ENCODE results near the gene CIB1.
"Not testable (repeated sequence)": the region's sequence is repeated elsewhere in the genome, so short reads cannot be mapped to it uniquely, and the experiment has no call there.

CIB1 gene

DNA sequence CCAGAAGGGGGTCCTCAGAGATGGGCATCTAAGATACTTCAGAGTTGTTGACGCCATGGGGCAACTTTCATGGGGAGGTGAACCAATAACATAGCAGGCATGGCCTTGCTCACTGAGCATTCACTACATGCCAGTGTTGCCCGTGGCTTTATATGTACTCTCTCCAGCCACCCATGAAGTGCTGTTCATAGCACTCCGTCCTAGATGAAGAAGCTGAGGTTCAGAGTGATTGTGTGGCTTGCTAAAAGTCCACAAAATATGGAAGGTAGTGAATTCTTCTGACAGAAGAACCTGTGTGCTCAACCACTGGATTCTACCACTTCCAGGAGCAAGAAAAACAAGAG, 42.4 kb downstream of the CIB1 start:
- no peak for DNase-seq

DNA sequence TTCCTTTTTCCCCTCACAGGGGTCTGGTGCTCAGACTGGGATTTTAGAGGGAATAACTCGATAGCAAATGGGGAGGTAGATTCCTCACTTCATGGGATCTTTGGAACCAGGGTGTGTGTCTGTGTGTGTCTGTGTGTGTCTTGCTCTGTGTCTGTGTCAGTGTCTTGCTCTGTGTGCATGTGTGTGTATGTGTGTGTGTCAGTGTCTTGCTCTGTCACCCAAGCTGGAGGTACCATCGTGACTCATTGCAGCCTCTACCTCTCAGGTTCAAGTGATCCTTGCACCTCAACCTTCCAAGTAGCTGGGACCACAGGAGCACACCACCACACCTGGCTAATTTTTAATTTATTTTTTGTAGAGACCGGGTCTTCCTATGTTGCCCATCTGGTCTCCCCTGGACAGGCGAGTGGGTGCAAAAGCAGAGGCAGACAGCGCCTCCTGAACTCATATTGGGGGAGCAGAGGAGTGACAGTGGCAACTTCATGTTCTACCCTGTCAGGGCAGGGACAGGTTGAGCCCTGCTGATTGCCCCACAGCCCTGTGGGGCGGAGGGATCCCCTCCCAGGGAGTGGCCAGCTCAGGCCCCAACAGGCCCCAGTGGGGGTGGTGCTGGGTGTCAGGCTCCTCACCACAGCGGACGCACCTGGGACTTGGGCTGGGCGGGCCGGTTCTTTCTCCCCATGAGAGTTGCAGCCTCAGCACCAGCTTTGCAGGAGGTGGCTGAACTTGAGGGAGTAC, 43.0 kb downstream of the CIB1 start:
- no peak for DNase-seq

DNA sequence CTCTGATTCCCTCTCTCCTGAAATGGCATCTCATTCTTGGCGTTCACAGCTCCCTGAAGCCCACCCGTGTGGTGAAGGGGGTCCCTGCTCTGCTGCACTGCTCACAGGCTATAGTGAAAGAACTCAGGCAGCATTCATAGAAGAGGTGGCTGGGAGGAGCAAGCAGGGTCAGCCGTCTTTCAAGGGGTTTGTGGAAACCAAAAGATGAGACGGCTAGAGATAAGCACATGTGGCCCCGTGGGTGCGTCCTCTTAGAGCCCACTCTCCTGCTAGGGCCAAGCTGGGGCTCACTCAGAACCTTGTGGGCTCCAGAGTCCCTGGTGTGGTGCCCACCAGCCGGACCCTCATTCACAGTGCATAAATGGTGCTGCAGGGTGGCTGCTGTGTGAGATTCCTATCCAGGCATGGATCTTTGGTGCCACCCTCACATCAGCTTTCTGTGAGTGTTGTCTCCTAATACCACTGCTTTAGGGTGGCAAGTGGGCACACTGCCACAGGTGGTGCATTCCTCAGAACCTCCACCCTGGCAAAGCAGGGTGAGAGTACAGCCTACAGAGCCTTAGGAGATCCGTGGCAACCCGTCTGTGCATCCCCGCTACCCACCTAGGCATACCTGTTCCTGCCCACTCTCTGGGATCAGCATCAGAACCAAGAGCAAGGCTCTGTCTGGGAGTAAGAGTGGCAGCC, 43.8 kb downstream of the CIB1 start:
- no peak for DNase-seq

DNA sequence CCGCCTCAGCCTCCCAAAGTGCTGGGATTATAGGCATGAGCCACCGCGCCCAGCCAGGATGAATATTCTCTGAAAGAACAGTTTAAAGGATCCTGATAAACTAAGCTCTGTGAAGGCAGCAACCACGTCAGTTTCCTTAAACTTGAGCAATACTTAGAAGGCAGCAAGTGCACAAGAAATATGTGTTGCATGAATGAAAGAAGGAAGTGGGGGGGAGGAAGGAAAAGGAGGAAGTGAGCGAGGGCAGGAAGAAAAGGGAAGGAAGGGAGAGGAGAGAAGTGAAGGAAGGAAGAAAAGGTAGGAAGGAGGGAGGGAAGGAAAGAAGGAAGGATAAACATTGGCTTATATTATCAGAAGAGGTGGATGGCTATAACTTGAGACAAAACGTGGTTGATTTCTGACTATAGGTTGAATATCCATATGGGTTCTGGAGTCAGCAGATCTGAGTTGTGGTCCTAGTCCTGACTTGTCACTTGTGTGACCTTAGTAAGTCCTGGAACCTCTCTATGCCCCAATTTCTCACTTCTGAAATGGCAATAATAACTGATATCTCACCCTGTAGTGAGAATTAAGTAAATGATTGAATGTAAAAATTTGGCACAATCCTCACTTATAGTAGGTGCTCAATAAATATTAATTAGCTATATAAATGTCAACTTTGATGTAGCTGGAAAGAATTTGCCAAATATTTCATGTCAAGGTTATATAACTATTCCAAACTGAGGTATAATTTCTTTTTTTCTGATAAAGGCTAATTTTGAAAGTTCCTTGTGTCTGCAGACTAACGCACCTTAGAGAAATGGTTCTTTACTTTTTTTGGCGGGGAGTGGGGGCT, 44.6 kb downstream of the CIB1 start:
- no peak for DNase-seq

DNA sequence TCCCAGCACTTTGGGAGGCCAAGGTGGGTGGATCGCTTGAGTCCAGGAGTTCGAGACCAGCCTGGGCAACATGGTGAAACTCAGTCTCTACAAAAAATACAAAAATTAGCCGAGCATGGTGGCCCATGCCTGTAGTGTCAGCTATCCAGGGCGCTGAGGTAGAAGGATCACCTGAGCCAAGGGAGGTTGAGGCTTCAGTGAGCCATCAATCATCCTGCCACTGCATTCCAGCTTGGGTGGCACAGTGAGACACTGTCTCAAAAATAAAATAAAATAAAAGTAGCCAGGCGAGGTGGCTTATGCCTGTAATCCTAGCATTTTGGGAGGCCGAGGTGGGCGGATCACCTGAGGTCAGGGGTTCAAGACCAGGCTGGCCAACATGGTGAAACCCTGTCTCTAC, 45.7 kb downstream of the CIB1 start:
- DNase-seq: not testable (repeated sequence)

DNA sequence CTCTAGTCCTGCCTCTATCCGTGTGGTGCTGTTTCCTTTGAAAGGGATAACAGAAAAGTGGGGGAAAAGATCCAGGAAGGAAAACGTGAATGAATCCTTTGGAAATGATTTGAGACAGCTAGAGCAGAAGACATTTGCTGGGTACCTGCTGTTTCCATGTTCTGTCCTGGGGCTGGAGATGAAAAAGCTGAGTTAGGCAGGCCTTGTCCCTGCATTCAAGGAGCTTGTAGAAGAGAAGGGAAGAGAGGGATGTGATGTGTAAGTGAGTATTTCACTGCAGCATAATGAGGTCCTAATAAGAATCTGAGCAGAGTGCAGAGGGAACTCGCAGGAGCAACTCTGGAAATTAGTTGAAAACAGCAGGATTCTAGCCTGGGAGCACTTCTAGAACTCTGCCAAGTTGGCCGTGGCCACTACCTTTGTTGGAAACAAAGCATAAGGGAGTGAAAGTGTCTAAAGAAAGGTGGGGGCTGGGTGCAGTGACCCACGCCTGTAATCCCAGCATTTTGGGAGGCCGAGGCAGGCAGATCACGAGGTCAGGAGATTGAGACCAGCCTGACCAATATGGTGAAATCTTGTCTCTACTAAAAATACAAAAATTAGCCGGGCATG, 46.4 kb downstream of the CIB1 start:
- DNase-seq: no peak

DNA sequence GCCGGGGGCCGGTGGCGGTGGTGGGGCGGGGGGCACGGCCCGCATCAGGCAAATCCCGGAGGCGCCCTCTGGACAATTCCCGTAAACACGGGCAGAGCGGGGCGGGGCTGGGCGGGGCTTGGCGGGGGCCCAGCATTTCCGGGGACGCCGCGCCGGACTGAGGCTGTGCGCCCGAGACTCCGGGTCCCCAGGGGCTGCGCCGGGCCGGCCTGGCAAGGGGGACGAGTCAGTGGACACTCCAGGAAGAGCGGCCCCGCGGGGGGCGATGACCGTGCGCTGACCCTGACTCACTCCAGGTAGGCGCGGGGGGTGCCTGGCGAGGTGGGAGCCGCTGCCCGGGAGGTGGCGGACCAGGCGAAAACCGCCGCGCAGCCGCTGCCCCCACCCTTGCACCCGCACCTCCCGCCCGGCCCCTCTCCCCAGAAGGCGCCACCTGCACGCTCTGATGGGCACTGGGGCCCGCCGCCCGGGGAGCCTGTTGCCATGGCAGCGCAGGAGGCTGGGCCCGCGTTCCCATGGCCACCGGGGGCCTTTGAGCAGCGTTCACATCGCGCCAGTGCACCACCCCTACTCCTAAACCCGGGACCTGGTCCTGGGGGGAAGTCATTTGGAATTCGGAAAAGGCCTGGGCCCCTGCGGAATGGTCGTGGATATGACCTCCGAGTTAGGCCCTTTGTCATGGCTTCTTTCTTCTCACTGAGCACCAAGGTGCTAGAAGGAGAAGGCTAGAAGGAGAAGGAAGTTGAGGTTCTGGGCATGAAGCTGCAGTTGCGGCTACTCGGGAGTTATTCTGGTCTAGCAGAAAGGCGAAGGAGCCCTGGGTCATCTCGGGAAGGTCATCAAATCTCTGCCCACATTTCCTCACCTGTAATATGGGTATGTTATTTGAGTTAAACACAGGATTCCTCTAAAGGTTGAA, 48.7 kb downstream of the CIB1 start:
- DNase-seq: peak; percentile 26 to 47

DNA sequence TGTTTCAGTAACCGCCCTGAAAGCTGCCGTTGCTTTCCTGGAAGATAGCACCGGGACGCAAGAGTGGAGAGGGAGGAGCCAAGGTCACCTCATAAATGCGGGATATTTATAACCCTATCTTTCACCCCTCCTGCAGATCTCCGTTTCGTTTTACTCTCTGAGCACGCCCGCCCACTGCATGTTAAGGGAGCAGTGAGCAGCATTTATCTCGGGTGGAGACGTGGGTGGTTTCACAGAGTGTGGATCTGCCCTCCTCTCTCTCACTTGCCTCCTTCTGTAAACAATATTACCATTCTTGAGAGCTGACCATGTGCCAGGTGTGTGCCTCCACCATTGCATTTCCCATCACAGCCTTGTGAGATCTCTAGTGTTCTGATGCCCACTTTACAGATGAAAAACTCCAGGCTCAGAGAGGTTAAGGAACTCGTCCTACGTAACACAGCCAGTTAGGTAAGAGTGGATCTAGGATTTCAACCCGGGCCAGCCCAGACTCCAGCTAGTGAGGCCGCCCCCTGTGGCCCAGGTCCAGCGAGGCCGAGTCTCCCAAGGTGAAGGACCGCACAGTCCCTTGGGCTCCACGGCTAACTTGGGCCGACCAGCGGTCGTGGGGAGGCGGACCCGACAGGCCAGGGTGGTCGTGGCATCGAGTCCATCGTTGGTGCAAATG, 49.5 kb downstream of the CIB1 start:
- peak; percentile 27 to 42 for DNase-seq

DNA sequence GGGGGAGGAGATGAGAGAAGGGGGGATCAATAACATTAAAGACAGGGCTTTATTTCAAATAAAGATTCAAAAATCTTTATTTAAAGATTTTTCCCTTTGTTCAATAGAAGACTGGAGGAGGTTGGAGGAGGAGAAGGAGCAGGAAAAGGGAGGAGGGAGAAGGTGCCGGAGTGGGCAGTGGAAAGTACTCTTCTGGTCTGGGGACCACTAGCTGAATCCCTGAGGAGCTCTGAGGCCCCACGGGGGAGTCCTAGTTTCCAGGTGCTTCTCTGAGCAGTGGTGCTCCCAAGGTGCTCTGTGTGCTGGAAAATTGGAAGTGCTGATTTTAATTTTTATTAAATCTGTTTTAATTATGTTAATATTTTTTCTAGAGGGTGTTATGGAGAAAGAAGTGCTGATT, 52.0 kb downstream of the CIB1 start:
- DNase-seq: no peak

All from activated CD4-positive, alpha-beta T cell treated with anti-CD3 and anti-CD28 coated beads, Interleukin-2, amount 50 U/mL, for 4 hours (primary cell).